ENCODE results near the gene UVRAG.

Gene UVRAG

DNA sequence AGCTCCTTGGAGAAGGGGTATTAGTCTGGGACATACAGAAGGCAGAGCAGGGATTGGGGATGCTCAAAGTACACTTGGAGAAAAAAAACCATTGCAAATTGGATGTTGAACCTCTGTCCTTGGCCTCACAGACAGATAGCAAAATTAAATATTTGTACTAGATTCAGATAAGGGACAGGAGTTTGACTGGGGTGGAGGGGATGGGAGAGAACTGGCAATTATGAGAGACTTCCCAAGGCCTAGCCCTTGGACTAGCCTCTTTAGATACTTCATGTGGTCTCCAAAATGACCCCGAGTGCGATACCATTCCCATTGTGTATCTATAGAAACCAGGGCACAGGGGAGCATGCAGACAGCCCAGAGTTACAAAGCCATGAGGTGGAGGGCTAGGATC, 30.9 kb upstream of the UVRAG start:
- DNase-seq (ENCODE audit: low spot score): no peak

GRCh38 chr11:75784506-75784905, 30.5 kb upstream of the UVRAG start:
- DNase-seq (ENCODE audit: low spot score): no peak

DNA sequence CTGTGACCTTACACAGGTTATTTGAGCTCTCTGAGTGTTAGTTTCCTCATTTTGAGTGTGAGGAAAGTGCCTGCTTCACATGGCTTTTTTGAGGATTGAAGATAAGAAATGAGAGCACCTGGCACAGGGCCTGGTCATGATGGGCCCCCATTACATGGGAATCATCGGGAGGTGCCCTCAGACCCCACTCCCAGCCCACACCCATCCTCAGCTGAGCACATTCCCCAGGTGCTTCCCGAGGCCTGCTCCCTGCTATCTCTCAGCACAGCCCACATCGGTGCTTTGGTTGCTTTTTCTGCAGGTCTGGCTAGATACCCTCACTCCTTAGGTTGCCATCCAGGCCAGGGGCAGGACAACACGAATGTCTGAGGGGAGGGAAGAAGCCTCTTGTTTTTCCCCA, 29.8 kb upstream of the UVRAG start:
- DNase-seq (ENCODE audit: low spot score): no peak

- no peak for DNase-seq (ENCODE audit: low spot score)
These were observed 28.8 kb upstream of the UVRAG start for GRCh38 chr11:75786101-75786736.

- DNase-seq (ENCODE audit: low spot score): no peak
These were observed 25.5 kb upstream of the UVRAG start for GRCh38 chr11:75789521-75789920.

DNA sequence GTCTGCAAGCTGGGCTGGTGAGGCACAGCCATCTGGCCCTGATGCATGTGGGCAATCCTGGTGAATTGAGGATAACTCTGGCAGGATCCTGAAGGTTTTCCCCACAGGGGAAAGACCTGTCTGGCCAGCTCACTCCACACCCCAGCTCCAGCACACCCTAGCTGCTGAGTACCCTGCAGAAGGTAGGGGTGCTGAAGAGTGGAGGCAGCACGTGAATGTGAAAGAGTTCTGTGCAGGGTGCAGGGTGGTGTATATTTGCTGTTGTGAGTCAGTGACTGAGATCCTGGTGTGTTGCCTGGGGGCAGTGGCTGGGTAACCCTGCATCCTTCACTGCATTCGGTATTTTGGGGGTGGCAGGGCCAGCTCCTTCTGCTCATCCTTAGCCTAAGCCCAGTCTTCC, 24.0 kb upstream of the UVRAG start:
- no peak for DNase-seq (ENCODE audit: low spot score)

DNA sequence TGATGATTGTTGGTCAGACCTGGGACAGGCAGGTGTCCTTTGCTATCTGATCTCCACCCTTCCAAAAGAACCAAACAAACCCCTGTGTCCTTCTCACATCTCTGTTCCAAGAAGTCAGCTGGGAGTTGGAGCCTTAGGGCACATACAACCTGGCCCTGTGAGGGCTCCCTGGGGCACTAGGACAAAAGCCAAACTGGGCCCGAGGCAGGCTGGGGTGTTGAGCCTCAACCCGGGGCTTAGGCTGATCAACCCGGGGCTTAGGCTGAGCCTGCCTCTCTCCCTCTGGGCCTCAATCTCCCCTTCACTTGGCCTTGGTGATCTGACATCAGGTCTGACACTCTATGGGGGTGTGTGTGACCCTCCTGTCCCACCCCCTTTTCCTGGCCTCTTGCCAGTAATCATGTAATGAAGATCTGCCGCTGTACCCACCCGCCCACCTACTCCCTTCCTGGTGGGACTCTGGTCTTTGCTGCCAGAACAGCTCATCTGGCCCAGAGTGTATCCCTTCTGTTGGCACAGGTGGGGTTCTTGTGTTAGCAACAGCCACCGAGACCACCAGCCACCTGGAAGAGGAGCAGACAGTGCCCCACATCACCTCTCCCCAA, 22.8 kb upstream of the UVRAG start:
- DNase-seq (ENCODE audit: low spot score): no peak

- DNase-seq (ENCODE audit: low spot score): no peak
These were observed 21.8 kb upstream of the UVRAG start for GRCh38 chr11:75792997-75793800.

DNA sequence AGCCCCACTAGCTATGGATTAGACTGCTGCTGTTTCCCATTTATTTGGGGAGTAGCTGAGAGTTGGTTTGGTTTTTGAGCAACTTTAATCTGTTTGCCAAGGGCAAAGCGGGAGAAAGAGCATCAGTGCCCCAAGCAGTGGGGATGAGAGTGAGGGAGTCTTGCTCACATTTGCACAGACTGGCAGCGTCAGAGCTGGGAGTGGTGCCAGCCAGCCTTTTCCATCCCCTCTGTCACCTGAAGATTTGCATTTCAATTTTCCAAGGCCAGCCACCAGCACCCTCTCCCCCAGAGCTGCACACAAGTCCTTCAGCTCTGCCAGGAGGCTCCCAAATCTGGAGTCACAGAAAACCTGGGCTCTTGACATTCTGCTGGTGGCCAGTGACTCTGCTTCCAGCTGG, 21.0 kb upstream of the UVRAG start:
- DNase-seq (ENCODE audit: low spot score): no peak

GRCh38 chr11:75795276-75796090, 19.5 kb upstream of the UVRAG start:
- DNase-seq (ENCODE audit: low spot score): no peak

GRCh38 chr11:75796091-75796435, 18.9 kb upstream of the UVRAG start:
- no peak for DNase-seq (ENCODE audit: low spot score)

DNA sequence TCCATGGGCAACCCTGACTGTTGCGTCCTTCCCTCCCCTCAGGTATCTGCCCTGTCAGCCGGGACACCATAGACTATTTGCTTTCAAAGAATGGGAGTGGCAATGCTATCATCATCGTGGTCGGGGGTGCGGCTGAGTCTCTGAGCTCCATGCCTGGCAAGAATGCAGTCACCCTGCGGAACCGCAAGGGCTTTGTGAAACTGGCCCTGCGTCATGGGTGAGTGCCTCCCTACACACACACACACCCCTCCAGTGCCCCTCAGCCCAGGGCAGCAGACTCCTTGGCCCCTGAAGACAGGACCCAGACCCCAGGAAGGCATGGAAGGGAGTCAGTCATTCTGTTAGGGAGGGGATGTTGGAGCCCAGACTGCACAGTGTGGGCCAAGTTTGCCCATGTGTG, 17.9 kb upstream of the UVRAG start:
- DNase-seq (ENCODE audit: low spot score): no peak

- DNase-seq (ENCODE audit: low spot score): no peak
These were observed 17.2 kb upstream of the UVRAG start for GRCh38 chr11:75797792-75798191.

DNA sequence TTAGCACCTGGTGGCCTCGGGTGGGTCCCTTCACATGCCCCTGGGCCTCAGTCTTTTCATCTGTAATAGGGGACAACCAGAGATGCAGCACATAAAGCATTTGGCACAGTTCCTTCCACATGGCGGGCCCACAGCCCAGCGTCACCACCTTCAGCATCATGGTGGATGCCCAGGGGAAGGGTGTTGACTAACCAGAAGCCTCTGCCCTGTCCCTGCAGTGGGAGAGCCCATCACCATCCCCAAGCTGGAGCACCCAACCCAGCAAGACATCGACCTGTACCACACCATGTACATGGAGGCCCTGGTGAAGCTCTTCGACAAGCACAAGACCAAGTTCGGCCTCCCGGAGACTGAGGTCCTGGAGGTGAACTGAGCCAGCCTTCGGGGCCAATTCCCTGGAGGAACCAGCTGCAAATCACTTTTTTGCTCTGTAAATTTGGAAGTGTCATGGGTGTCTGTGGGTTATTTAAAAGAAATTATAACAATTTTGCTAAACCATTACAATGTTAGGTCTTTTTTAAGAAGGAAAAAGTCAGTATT, 14.8 kb upstream of the UVRAG start:
- no peak for DNase-seq (ENCODE audit: low spot score)

GRCh38 chr11:75800728-75801361, 14.2 kb upstream of the UVRAG start:
- DNase-seq (ENCODE audit: low spot score): no peak

DNA sequence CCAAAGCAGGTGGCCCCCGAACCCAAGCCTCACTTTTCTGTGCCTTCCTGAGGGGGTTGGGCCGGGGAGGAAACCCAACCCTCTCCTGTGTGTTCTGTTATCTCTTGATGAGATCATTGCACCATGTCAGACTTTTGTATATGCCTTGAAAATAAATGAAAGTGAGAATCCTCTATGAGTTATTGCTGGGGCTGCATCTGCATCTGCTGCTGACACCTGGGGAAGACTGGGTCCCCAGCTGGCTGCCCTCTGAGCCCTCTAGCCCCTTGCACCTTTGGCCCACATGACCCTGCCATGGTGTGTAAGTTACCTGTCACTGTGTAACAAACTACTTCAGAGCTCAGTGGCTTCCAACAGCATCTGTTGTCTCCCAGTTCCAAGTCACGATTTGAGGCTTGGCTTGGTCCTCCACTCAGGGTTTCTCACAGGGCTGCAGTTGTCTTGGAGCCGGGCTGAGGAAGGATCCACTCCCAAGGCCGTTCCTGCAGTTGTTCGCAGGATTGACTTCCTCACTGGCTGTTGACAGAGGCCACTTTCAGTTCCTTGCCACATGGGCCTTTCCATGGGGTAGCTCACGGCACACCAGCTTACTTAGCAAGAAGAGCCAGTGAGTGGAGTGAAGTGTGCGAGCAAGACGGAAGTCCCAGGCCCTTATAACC, 13.5 kb upstream of the UVRAG start:
- no peak for DNase-seq (ENCODE audit: low spot score)

DNA sequence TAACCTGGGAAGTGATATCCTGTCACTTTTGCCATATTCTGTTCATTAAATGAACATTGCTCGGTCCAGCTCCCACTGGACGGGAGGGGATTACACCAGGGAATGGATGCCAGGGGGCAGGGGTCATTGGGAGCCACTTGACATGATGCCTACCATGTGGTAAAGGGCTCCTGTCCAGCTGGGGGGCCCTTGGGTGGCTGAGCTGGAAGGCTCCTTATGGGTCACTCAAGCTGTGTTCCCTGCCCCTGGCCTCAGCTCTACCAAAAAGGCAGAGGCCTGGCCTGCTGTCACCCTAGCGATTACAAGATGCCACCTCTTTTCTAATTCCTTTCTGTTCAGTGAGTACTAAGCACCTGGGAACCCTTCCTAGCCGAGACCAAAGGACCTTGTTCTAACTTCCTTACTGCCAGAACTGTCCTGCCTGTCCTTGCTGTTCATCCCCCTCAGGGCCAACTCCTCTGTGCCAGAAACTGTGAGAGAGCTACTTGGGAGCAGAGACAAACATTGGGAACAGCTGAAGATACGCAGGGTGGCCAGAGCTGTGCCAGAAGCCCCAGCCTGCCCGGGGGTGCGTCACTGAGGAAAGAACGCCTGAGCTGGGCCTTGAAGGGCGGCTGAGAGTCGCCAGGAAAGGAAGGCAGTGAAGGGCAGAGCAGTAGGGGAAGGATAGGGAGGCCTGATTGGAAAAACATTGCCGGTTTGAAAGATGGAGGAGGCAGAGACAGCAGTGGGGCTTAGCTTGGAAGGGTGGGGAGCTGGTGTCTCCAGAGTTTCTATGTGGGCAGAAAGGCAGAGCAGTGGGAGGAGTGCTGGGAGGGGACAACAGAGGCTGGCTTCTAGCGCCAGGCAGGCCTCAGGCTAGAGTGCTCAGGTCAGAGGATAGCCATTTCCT, 12.7 kb upstream of the UVRAG start:
- no peak for DNase-seq (ENCODE audit: low spot score)

DNA sequence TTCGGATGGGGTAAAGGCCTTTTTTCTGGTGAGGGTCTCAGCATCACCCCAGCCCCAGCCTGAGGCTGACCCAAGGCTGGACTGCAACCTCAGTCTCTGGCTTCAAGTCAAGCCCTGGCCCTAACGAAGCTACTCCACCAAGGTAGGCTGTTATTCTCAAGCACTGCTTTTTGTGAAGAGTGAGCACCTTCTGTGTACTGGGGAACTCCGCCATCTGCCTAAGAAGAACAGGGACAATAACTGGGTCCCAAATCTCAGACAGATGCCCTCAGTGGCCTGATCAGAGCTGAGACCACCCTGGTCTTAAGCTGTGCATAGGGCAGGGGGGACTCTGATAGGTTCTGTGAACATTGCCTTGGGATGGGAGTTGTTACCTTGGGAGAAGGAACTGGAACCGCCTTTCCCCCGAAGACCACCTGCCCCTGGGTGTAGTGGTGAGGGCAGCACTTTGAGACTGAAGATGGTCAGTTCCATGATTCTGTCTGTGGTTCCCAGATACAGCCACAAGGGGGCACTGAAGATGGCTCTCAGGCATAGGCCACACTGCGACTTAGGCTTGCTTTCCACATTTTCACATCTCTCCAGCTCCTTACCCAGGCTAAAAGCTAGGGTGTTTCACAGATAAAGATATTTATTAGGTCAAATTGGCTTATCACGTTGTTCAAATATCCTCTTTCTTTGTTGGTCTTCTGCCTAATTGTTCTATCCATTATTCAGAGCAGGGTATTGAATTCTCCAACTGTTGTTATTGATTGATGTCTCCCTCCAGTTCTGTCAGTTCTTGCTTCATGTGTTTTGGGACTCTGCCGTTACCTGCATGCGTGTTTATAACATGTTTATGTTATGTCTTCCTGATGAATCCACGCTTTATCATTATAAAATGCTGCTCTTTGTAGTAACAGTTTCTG, 11.8 kb upstream of the UVRAG start:
- peak; percentile 79 for DNase-seq (ENCODE audit: low spot score)

- no peak for DNase-seq (ENCODE audit: low spot score)
These were observed 5.9 kb upstream of the UVRAG start for GRCh38 chr11:75809111-75809510.
